SU-DHL-6 (cell line): ENCODE results near the gene OSM.

ENCODE experiments used
- EZH2phosphoT487 ChIP-seq: fragments of 200-600 bp; sonication (generic), shearing (Covaris generic); conservative IDR thresholded peaks from 2 replicates; pipeline ENCODE4 v1.6.1; 2018; ENCODE audit warnings: mild to moderate bottlenecking, antibody characterized with exemption, low read length, moderate library complexity, mixed read lengths
- TF ChIP-seq, protein P1 (sequence below): fragments of 200-600 bp; sonication (generic); IDR thresholded peaks from one replicate; pipeline ENCODE4 v1.5.1; 2017; ENCODE audit warnings: antibody characterized with exemption, mild to moderate bottlenecking, low read length, moderate library complexity; ENCODE audit not compliant: insufficient read depth, poor library complexity, severe bottlenecking

DNA sequence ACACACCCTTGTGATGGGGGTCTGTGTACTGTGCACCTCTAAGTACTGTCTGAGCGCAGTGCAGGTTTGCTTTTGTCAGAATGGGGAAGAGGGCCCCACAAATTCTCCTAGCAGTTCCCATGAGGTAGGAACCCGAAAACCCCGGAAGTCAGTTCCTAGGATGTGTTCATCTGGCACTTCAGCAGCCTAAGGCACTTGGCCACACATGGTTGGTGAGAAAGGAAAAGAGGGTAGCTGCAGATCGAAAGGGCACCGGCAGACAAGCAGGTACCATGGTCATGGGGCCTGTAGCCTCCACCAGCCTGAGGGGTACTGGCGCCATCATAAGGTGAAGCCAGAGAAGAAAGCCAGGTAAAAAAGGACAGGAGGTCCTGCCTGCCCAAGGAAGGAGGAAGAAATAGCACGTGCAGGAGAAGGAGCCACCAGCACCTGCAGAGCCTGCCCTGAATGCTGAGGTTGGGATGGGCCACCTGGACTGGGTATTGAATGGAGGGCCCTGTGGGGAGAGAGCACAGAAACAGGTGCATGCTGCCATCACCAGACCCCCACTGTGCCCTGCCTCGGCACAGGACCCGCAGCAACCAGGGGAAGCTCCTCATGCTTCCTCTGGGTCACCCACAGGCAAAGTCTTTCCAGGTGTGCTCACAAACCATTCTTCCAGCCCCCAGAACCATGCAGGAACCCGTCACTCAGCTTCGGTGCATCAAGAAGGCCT is 30.8 kb upstream of the OSM start:
- TF ChIP-seq, protein P1, sequence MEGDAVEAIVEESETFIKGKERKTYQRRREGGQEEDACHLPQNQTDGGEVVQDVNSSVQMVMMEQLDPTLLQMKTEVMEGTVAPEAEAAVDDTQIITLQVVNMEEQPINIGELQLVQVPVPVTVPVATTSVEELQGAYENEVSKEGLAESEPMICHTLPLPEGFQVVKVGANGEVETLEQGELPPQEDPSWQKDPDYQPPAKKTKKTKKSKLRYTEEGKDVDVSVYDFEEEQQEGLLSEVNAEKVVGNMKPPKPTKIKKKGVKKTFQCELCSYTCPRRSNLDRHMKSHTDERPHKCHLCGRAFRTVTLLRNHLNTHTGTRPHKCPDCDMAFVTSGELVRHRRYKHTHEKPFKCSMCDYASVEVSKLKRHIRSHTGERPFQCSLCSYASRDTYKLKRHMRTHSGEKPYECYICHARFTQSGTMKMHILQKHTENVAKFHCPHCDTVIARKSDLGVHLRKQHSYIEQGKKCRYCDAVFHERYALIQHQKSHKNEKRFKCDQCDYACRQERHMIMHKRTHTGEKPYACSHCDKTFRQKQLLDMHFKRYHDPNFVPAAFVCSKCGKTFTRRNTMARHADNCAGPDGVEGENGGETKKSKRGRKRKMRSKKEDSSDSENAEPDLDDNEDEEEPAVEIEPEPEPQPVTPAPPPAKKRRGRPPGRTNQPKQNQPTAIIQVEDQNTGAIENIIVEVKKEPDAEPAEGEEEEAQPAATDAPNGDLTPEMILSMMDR: no peak
- TF ChIP-seq EZH2phosphoT487: no peak
